ENCODE data around the gene PAQR9.

The PAQR9 gene

DNA sequence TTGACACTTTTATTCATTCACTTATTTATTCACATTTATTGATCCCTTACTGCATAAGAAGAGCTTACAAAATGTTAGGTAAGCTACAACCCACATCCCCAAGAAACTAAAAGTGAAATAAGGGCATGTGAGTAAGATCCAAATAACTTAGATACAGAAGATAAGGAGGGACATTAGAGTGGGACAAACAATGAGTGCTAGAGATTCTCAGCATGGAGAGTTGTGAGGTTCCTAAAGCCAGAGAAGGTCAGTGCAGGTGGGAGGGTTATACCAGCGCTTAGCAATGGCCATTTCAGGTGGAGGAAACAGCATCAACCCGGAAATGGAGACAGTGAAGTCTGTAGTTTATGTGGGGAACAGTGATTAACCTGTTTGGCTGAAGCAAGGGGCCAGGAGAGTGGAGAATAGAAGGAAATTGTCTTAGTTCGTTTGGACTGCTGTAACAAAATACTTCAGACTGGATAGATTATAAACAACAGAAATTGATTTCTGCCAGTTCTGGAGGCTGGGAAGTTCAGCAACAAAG lies 49.1 kb downstream of the PAQR9 start:
- no peak for DNase-seq (ENCODE audit: low spot score)

DNA sequence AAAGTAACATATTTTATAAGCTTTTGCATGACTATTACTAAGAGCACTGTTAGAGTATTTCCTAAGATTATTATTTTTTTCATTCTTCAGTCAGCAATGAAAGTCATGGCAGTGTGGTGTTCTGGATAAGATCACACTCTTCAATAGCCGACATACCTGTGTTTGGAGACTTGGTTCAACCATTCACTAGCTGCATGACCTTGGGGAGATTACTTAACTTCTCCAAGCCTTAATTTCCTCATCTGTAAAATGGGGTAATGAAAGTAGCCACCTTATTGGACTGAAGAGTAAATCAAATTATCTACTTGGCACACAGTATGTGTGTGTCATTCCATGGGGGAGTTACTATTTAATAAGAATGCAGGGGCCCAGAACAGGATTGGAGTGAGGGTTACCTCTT lies 50.0 kb downstream of the PAQR9 start:
- no peak for DNase-seq (ENCODE audit: low spot score)

DNA sequence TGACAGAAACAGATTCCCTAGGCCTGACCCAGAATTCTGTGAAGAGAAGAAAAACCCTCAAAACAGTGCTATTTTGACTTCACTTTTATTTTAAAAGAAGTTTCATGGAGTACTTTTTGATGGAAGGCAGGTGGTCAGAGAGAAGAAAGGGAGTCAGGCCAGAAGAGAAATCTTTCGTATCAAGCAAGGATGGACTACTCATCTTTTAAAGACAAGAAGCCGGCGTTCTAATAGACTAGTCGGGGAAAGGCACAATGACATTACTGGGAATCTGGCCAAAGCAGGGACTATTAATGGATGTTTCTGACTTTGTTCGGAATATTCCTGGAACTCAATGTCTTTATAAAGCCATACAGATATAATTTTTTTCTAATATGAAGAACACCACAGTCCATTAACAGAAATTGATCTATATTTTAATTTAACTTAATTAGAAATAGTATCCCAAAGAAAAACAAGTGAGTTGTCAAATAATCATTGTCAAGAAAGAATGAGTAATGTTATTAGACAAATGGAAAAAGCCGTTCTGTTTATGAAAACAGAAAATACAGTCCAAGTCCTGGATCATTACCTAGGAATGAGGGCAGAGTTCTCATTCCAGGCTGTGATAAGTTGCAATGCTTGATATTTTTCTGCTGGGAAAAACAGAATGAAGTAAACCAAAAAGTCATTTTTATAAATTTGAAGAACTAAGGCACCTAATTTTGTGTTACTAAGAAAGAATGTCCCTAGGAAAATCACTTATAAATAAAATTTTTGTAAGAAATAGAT lies 50.9 kb downstream of the PAQR9 start:
- no peak for DNase-seq (ENCODE audit: low spot score)
